ENCODE measurements around the gene MKRN1. TPM values are rescaled to one million over a fixed set of nuclear protein-coding genes. Genes with fewer than 3 reads are reported as not detected.
"Not testable (repeated sequence)": the region's sequence is repeated elsewhere in the genome, so short reads cannot be mapped to it uniquely, and the experiment has no call there.

MKRN1 gene
- total RNA-seq, 1 experiment from 2014 or later, result 50.5 TPM

DNA sequence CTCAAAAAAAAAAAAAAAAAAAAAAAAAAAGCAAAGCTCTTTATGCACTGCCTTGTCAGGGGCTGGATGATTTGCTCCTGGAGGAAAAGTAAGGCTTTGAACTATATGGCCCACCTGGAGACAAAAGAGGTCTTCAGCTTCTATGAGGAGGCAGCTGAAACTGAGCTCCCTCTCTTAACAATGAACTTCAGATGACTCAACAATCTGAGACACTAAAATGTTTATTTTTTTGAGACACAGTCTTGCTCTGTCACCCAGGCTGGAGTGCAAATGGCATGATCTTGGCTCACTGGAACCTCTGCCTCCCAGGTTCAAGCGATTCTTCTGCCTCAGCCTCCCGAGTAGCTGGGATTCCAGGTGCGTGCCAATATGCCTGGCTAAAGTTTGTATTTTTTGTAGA is 38.7 kb downstream of the MKRN1 start:
- Histone ChIP-seq H3K4me1 (replicated peaks) (peaks cover 5% of the 10 kb centered on the region), H3K27me3 (replicated peaks) (no peaks in the 10 kb centered on the region), H3K36me3 (no peaks in the 10 kb centered on the region), H3K27ac (no peak overlapping the region), H3K9me3 (replicated peaks) (no peaks in the 10 kb centered on the region), H3K4me3 (no peak overlapping the region)
- peak in 1 of 2 experiments; percentile 44 for DNase-seq (ENCODE audit: low read depth in 1 of 2, low spot score in 2 of 2)

DNA sequence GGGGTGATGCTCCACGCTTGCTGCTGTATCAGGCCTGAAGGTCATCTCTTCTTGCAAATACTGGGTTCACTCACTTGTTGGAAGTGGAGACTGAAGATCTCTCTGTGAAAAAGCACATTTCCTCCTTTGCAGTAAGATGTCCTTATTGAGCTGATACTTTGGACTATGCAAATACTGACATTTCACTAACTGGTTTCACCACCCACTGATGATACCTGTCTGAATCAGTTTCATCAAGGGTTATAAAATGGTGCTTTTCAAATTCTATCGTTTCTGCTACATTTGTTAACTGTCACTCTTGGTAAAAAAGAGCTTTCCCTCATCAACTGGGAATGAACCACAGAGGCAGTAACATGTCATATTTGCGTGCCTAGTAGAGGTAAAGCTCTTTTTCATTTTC is 39.9 kb downstream of the MKRN1 start:
- Histone ChIP-seq H3K4me1 (replicated peaks) (peaks cover 5% of the 10 kb centered on the region), H3K27me3 (replicated peaks) (no peaks in the 10 kb centered on the region), H3K4me3 (no peak overlapping the region)

DNA sequence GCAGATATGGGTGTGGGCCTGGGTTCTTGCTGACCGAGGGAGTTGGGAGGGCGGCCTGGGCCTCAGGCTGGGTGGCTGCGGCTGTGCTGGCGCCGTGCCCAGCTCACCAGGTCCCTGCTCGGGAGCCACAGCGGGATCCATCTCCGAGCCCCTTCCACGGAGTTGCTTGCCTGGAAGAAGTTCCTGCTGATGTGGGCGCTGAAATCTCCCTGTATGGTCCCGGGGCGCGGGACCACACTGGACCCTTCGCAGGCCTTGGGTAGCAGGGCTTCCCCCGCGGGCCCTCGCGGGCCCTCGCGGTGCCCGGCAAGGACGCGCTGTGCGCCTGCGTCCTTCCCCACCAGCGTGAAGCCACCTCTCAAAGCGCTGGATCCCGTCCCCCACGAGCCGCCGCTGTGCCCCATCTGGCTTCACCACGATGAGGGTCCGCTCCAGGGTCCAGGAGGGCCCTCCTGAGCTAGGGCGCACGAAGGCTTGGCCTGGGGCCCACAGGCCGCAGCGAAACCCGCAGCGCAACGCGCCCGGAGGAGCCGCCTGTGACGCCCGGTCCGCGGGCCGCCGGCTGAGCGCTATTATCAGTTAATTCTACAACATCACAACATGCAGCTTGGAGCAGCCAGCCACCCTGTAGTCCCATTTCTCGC is 43.9 kb downstream of the MKRN1 start:
- no peaks in the 10 kb centered on the region for H3K4me1 ChIP-seq (replicated peaks)
- H3K4me3 ChIP-seq, result no peak overlapping the region
- no peak for DNase-seq (ENCODE audit: low read depth in 1 of 2, low spot score in 2 of 2)
- no peaks in the 10 kb centered on the region for H3K9me3 ChIP-seq (replicated peaks)
- no peaks in the 10 kb centered on the region for H3K36me3 ChIP-seq
- no peak overlapping the region for H3K27ac ChIP-seq
- H3K27me3 ChIP-seq (replicated peaks), result no peaks in the 10 kb centered on the region

More for the DNA sequence above, 39.9 kb downstream of the MKRN1 start:
- Histone ChIP-seq H3K27ac (no peak overlapping the region), H3K9me3 (replicated peaks) (no peaks in the 10 kb centered on the region), H3K36me3 (no peaks in the 10 kb centered on the region)
- no peak for DNase-seq (ENCODE audit: low read depth in 1 of 2, low spot score in 2 of 2)

DNA sequence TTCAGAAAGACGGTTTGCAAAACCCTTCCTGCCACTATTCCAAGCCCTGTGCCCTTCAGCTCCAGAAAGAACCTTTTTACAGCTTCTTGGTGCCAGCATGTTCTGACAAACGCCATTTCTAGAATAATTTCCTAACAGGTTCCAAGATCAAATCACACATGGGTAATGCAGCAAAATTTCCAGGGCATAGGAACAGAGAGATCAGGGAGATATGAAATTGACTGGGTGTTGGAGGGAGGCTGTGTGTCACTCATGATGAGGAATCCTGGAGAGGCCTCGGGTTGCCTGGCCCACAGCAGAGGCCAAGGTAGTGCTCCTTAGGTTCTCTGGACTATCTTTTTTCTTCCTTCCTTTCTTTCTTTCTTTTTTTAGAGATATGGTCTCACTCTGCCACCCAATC is 45.9 kb downstream of the MKRN1 start:
- Histone ChIP-seq H3K27ac (no peak overlapping the region), H3K36me3 (no peaks in the 10 kb centered on the region), H3K27me3 (replicated peaks) (no peaks in the 10 kb centered on the region), H3K4me3 (no peak overlapping the region), H3K4me1 (replicated peaks) (no peaks in the 10 kb centered on the region), H3K9me3 (replicated peaks) (no peaks in the 10 kb centered on the region)
- no peak for DNase-seq (ENCODE audit: low read depth in 1 of 2, low spot score in 2 of 2)

DNA sequence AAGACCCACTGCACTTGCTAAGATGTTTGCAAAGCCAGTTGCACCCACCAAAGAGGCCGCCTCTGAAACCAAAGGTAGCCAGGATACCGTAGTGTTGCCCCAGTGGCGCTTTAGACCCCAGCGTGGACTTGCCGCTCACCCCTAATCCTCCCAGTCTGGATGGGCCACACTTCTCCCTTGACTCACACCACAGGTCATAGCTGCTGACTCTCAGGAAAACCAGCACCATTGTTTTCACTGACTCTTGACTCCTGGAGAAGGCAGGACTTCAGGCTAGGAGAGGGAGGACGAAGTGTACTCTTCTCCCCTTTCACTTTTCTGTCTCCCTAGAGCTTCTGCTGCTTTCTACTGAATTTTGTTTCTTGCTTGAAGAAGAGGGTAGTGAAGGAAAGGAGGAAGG is 53.2 kb downstream of the MKRN1 start:
- no peaks in the 10 kb centered on the region for H3K4me1 ChIP-seq (replicated peaks)
- no peak for DNase-seq (ENCODE audit: low read depth in 1 of 2, low spot score in 2 of 2)
- no peak overlapping the region for H3K4me3 ChIP-seq
- no peaks in the 10 kb centered on the region for H3K36me3 ChIP-seq
- no peaks in the 10 kb centered on the region for H3K9me3 ChIP-seq (replicated peaks)
- no peak overlapping the region for H3K27ac ChIP-seq
- no peaks in the 10 kb centered on the region for H3K27me3 ChIP-seq (replicated peaks)

DNA sequence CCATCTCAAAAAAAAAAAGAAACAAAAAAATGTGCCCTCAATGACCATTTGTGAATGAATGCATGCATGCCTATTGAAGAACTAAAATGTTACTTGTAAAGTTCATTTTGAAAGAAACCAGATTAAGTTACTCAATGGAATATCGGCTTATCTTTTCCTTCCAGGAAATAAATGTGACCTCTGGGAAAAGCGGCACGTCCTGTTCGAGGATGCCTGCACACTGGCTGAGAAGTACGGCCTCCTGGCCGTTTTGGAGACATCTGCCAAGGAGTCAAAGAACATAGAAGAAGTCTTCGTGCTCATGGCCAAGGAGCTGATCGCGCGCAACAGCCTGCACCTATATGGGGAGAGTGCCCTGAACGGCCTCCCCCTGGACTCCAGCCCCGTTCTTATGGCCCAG is 53.6 kb downstream of the MKRN1 start:
- H3K4me1 ChIP-seq (replicated peaks), result no peaks in the 10 kb centered on the region
- no peaks in the 10 kb centered on the region for H3K27me3 ChIP-seq (replicated peaks)
- H3K9me3 ChIP-seq (replicated peaks), result no peaks in the 10 kb centered on the region
- no peak overlapping the region for H3K4me3 ChIP-seq
- no peaks in the 10 kb centered on the region for H3K36me3 ChIP-seq
- DNase-seq (ENCODE audit: low read depth in 1 of 2, low spot score in 2 of 2), result no peak
- H3K27ac ChIP-seq, result no peak overlapping the region

DNA sequence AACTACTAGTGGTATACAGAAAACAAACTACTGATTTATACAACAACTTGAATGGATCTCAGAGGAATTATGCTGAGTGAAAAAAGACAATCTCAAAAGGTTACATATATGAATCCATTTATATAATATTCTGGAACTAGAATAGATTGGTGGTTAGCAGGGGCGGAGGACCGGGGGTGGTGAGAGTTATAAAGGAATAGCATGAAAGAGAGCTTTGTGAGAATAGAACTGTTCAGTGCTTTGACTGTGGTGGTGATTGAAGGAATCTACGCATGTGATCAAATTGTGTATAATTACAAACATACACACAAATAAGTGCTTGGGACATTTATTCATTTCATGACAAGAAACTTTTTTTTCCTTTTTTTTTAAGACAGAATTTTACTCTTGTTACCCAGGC is 55.8 kb downstream of the MKRN1 start:
- H3K4me1 ChIP-seq (replicated peaks), result no peaks in the 10 kb centered on the region
- no peaks in the 10 kb centered on the region for H3K27me3 ChIP-seq (replicated peaks)
- no peaks in the 10 kb centered on the region for H3K36me3 ChIP-seq
- no peak for DNase-seq (ENCODE audit: low read depth in 1 of 2, low spot score in 2 of 2)
- no peaks in the 10 kb centered on the region for H3K9me3 ChIP-seq (replicated peaks)
- H3K4me3 ChIP-seq, result no peak overlapping the region
- no peak overlapping the region for H3K27ac ChIP-seq

DNA sequence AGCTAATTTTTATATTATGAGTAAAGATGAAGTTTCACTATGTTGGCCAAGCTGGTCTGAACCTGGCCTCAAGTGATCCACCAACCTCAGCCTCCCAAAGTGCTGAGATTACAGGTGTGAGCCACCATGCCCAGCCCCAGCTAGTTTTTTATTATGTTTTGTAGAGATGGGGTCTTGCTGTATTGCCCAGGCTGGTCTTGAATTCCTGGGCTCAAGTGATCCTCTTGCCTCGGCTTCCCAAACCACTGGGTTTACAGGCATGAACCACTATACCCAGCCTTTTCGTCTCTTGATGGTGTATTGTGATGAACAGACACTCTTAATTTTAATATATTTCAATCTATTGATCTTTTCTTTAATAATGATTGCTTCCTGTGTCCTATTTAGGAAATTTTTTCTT is 57.8 kb downstream of the MKRN1 start:
- no peaks in the 10 kb centered on the region for H3K9me3 ChIP-seq (replicated peaks)
- no peaks in the 10 kb centered on the region for H3K4me1 ChIP-seq (replicated peaks)
- no peaks in the 10 kb centered on the region for H3K27me3 ChIP-seq (replicated peaks)
- H3K4me3 ChIP-seq, result no peak overlapping the region
- no peaks in the 10 kb centered on the region for H3K36me3 ChIP-seq
- no peak overlapping the region for H3K27ac ChIP-seq
- DNase-seq (ENCODE audit: low read depth in 1 of 2, low spot score in 2 of 2), result no peak

DNA sequence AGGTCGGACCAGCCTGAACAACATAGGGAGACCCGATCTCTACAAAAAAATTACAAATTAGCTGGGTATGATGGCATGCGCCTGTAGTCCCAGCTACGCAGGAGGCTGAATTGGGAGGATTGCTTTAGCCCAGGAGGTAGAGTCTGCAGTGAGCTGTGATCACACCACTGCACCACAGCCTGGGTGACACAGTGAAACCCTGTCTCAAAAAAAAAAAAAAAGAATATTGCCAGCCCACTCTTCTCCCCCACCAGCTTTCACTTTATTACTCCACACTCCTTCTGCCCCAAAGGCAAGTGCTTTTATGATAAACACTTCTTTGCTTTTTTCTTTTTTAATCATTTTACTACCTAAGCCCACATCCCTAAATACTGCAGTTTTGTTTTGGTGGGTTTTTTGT is 60.7 kb downstream of the MKRN1 start:
- Histone ChIP-seq H3K36me3 (no peaks in the 10 kb centered on the region), H3K4me1 (replicated peaks) (no peaks in the 10 kb centered on the region), H3K27ac (no peak overlapping the region), H3K27me3 (replicated peaks) (0 out of 2 replicates have a peak, but pooled peaks cover 3% of the 10 kb centered on the region), H3K9me3 (replicated peaks) (no peaks in the 10 kb centered on the region), H3K4me3 (no peak overlapping the region)
- no peak for DNase-seq (ENCODE audit: low read depth in 1 of 2, low spot score in 2 of 2)

DNA sequence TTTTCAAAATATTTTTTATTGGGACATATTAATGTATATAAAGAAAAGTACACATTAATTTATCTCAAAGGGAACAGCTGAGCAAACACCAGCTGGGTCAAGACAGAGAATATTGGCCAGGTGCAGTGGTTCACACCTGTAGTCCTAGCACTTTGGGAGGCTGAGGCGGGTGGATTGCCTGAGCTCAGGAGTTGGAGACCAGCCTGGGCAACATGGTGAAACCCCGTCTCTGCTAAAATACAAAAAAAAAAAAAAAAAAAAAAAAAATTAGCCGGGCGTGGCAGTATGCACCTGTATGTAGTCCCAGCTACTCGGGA is 61.2 kb downstream of the MKRN1 start:
- H3K9me3 ChIP-seq (replicated peaks); DNase-seq (ENCODE audit: low read depth in 1 of 2, low spot score in 2 of 2); H3K27me3 ChIP-seq (replicated peaks); H3K27ac ChIP-seq; H3K36me3 ChIP-seq; H3K4me3 ChIP-seq; H3K4me1 ChIP-seq (replicated peaks): not testable (repeated sequence)

DNA sequence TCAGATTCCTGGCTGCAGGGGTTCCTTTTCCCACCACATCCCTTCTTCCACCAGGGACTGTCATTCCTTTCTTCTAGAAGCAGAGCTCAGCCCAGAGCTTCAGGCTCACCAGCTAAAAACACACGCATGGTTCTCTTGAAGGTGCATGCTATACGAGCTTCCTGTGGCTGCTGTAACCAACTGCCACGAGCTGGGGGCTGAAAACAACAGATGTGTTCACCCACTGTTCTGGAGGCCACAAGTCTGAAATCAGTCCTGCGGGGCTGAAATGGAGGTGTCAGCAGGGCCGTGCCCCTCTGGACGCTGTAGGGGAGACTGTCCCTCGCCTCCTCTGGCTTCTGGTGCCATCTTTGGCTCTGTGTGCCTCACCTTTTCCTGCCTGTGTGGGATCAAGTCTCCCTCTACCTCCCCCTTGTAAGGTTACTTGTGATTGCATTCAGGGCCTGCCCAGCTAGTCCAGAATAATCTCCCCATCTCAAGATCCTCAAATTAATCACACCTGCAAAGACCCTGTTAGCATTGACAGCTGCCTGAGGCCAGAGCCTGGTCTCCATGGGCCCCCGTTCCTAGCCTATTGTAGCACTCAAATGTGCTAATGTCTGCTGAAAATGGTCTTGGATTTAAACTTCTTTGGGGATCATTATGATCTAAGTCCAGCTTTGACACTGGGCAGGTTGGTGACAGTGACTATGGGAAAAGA is 61.7 kb downstream of the MKRN1 start:
- no peaks in the 10 kb centered on the region for H3K36me3 ChIP-seq
- 0 out of 2 replicates have a peak, but pooled peaks cover 3% of the 10 kb centered on the region for H3K27me3 ChIP-seq (replicated peaks)
- H3K9me3 ChIP-seq (replicated peaks), result no peaks in the 10 kb centered on the region
- H3K27ac ChIP-seq, result no peak overlapping the region
- no peaks in the 10 kb centered on the region for H3K4me1 ChIP-seq (replicated peaks)
- DNase-seq (ENCODE audit: low read depth in 1 of 2, low spot score in 2 of 2), result no peak
- H3K4me3 ChIP-seq, result no peak overlapping the region

DNA sequence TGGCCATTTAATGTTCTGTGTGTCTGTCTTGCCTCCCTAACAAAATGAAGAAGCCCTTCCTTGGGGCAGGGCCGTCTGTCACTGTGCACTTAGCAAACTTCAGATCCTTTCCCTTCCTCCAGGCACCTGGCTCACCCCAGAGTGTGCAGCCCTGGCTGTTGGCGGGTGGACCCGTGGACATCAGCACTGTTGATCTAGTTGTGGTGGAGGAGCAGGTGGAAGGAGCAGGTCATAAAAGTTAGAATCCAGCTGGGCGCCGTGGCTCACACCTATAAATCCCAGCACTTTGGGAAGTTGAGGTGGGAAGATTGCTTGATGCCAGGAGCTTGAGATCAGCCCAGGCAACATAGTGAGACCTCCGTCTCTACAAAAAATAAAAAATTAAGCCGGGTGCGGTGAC is 62.7 kb downstream of the MKRN1 start:
- Histone ChIP-seq H3K27ac (no peak overlapping the region), H3K4me3 (no peak overlapping the region), H3K9me3 (replicated peaks) (no peaks in the 10 kb centered on the region), H3K27me3 (replicated peaks) (0 out of 2 replicates have a peak, but pooled peaks cover 3% of the 10 kb centered on the region), H3K36me3 (no peaks in the 10 kb centered on the region), H3K4me1 (replicated peaks) (no peaks in the 10 kb centered on the region)
- no peak for DNase-seq (ENCODE audit: low read depth in 1 of 2, low spot score in 2 of 2)

DNA sequence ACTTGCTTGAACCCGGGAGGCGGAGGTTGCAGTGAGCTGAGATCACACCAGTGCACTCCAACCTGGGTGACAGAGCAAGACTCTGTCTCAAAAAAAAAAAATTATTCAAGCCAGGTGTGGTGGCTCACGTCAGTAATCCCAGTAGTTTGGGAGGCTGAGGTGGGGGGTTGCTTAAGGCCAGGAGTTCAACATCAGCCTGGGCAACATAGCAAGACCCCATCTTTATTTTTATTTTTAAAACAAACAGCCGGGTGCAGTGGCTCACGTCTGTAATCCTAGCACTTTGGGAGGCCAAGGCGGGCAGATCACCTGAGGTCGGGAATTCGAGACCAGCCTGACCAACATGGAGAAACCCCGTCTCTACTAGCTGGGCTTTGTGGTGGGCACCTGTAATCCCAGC is 63.5 kb downstream of the MKRN1 start:
- not testable (repeated sequence) for H3K27ac ChIP-seq, H3K4me3 ChIP-seq

DNA sequence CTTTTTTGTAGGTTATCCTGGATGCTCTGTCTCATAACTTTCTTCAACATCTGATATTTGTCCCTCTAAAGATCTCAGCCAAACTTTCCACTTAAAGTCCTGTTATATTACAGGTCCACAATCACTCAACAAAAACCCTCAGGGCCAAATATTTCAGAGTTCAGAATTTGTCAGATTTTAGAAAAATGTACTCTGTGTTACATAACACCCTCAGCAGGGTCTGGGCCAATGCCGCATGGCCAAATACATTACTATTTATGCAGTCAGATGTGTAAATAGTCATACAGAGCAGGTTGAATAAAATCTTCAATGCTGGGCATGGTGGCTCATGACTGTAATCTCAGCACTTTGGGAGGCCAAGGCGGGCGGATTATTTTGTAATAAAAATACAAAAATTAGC is 63.9 kb downstream of the MKRN1 start:
- no peak overlapping the region for H3K4me3 ChIP-seq
- DNase-seq (ENCODE audit: low read depth in 1 of 2, low spot score in 2 of 2), result no peak
- H3K27ac ChIP-seq, result no peak overlapping the region
- H3K4me1 ChIP-seq (replicated peaks), result no peaks in the 10 kb centered on the region
- H3K36me3 ChIP-seq, result no peaks in the 10 kb centered on the region
- no peaks in the 10 kb centered on the region for H3K9me3 ChIP-seq (replicated peaks)
- 0 out of 2 replicates have a peak, but pooled peaks cover 3% of the 10 kb centered on the region for H3K27me3 ChIP-seq (replicated peaks)

More for the DNA sequence above, 63.5 kb downstream of the MKRN1 start:
- H3K4me1 ChIP-seq (replicated peaks); DNase-seq (ENCODE audit: low read depth in 1 of 2, low spot score in 2 of 2); H3K9me3 ChIP-seq (replicated peaks); H3K27me3 ChIP-seq (replicated peaks); H3K36me3 ChIP-seq: not testable (repeated sequence)

Measured in SJSA1 (cell line).